TTC549 (cell line): ENCODE data around the gene GLYR1.

ENCODE experiments used
- FAIRE-seq: peaks from 2 replicates; lab custom pipeline; 2012; peaks lifted over from hg19 to GRCh38; lab: Jason Lieb, UNC

GLYR1 gene

GRCh38 chr16:4879049-4879448 is 32.0 kb upstream of the GLYR1 start:
- no peak for FAIRE-seq

GRCh38 chr16:4877380-4877685 is 30.2 kb upstream of the GLYR1 start:
- no peak for FAIRE-seq

GRCh38 chr16:4876646-4877379 is 29.7 kb upstream of the GLYR1 start:
- FAIRE-seq = no peak

GRCh38 chr16:4874666-4875065 is 27.6 kb upstream of the GLYR1 start:
- no peak for FAIRE-seq

DNA sequence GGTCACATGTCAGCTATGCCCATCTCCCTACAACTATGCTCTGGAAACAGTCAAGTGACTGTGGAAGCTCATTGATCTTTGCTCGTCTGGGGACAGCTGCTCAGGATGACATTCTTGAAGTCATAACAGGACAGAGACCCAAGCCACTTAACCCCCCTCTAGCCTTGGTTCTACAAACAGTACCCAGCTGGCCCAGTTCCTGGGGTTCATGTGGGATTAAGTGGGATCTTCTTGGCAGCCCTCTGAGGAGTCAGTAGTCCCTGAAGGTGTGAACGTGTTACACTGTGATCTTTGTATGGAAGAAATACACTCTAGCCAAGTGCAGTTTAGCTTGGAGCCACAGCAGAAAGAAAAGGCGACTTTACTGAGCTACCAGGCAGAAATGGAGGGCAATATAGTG is 26.0 kb upstream of the GLYR1 start:
- FAIRE-seq = no peak

DNA sequence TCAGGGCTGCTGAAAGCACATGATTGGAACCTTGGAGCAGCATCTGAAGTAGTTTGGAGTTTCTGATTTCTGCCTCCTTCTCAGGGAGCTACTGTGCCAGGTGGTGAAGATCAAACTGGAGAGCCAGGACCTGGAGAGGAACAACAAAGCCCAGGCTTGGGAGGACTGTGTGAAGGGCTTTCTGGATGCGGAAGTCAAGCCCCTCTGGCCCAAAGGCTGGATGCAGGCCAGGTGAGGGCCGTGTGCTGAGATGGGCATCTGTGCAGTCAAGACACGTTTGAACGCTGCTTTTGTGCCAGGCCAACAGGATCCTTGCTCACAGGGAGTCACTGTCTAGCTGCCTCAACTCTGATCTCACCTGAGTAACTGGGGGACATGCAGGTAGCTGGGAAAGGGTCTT is 24.0 kb upstream of the GLYR1 start:
- no peak for FAIRE-seq

DNA sequence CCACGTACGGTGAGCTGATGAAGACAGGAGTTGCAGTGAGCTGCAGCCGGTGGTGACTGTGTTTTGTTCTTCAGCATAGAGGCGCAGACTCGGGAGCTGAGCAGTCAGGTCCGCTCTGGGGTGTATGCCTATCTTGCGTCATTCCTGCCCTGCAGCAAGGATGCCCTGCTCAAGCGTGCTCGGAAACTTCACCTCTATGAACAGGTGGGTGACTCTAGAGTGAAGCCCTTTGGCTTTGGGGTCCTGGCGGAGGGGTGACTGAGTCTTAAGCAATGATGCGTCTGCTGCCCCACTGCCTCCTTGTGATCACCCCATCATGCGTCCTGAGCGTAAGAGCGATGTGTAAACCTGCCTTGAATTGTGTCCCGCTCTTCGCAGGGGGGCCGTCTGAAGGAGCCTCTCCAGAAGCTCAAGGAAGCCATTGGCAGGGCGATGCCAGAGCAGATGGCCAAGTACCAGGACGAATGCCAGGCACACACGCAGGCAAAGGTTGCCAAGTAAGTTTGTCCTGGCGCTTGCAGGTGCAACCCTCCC is 23.1 kb upstream of the GLYR1 start:
- FAIRE-seq = no peak

- no peak for FAIRE-seq
Measured at GRCh38 chr16:4869147-4869805, 22.2 kb upstream of the GLYR1 start.

DNA sequence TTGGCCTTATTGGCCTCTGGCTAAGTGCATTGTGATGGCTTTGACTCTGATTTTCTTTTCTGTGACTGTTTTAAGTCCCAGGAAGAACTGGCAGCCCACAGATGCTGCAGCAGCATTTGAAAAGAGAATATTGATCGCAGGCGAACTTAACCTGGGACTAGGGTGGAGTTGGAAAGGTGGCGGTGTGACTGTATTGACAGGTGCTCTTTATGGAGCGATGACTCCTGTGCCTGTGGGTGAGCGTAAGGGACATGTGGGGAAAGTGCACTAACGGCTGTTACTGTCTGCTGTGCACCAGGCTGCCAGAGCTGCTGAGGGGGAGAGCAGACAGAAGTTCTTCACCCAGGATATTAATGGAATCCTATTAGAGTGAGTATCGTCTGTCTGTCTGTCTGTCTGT is 21.4 kb upstream of the GLYR1 start:
- no peak for FAIRE-seq

DNA sequence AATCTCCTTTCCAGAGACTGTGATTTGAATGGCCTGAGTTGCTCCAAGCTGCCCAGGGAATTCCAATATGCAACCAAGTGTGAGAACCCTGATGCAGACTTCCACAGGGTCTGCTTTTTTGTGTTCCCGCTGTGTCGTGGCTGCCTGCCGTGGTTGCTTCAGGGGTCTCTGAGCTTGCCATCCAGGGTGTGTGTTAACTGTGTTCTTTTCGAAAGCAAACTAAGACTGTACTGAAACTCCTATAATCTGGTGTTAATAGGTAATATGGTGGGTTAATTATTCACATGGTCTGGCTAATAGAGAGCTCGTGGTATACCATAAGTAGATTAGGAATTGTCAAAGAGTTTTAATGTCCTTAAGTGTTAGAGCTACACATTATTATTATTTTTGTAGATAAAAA is 20.9 kb upstream of the GLYR1 start:
- no peak for FAIRE-seq

DNA sequence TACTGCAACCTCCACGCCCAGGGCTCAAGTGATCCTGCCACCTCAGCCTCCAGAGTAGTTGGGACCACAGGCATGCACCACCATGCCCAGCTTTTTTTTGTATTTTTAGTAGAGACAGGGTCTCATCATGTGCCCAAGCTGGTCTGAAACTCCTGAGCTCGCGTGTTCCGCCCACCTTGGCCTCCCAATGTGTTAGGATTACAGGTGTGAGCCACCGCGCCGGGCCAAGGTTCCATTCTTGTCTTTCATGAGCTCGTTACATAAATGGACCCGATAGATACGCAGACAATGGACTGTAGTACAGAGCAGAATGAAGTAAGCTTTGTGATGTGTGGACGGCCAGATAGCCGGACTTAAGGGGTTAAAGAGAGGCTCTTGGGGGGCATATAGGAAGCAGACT is 19.5 kb upstream of the GLYR1 start:
- FAIRE-seq = no peak

- FAIRE-seq = no peak
Measured at GRCh38 chr16:4865231-4865860, 18.3 kb upstream of the GLYR1 start.

DNA sequence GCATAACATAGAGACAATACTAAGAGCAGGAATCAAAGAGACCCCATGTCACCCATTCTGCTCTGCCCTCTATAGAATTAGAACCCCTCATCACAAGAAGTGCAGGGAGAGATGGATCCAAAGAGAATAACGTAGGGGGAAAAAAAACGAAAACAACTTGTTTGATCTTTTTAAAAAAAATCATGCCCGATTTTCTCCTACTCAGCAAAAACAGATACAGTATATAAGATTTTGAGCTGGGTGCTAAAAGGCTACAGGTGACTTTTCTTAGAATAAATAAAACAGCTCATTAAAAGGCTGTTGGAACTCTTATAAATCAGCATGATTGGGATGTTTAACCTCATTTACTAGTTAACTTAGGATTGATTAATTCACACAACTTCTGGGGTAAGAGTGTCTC is 17.6 kb upstream of the GLYR1 start:
- FAIRE-seq = no peak

- no peak for FAIRE-seq
Measured at GRCh38 chr16:4862639-4863038, 15.6 kb upstream of the GLYR1 start.

- no peak for FAIRE-seq
Measured at GRCh38 chr16:4860727-4861342, 13.7 kb upstream of the GLYR1 start.

DNA sequence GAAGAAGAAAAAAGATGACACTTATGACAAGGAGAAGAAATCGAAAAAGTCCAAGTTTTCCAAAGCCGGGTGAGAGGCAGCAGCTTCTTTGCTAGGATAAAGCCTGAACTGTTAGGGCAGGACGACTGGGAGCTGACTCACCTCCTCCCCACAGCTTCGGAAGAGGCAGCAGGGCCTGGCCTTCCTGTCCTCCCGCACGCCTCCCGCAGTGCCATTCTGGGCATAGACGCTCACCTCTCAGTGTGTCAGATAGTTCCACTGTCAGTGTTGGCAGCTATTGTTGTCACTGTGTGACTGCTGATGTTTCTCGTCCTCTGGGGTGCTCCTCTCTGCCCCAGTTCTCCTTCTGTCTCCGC is 12.8 kb upstream of the GLYR1 start:
- no peak for FAIRE-seq

GRCh38 chr16:4859190-4859899 is 12.3 kb upstream of the GLYR1 start:
- no peak for FAIRE-seq

- FAIRE-seq = no peak
Measured at GRCh38 chr16:4855804-4856203, 8.7 kb upstream of the GLYR1 start.

DNA sequence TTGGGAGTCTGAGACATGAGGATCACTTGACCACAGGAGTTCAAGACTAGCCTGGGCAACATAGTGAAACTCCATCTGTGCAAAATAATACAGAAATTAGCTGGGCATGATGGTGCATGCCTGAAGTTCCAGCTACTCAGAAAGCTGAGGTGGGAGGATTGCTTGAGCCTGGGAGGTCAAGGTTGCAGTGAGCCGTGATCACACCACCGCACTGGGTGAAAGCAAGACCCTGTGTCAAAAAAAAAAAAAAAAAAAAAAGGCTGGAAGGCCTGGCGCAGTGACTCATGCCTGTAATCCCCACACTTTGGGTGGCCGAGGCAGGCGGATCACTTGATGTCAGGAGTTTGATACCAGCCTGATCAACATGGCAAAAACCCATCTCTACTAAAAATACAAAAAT is 8.3 kb upstream of the GLYR1 start:
- FAIRE-seq = no peak

DNA sequence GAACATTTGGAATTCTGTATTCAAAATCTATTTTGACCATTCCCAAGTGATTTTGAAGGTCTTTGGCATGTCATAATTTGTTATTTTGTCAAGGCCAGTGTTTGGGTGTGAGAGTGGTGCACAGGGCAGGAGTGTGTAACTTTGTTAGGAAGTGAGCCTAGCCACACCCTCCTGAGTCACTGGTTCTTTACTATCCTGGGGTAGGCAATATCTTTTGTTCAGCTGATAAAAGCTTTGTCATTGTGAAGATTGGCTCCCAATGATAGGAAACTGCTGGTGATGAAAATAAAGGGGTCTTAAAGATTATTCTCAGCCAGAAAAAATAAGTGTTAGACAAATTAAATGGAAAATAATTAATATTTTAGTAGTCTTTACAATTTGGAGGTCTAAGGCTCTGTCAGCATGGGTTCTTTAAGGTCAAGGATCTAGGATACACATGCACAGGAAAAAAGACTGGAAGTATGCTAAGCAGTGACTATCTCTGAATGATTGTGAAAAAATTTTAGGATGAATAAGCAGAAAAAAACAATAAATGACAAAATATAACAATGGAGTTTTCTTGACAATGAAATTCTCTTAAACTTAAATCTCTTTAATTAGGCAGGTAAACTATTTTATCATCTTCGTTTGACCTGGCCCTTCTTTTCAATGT is 5.3 kb upstream of the GLYR1 start:
- no peak for FAIRE-seq

DNA sequence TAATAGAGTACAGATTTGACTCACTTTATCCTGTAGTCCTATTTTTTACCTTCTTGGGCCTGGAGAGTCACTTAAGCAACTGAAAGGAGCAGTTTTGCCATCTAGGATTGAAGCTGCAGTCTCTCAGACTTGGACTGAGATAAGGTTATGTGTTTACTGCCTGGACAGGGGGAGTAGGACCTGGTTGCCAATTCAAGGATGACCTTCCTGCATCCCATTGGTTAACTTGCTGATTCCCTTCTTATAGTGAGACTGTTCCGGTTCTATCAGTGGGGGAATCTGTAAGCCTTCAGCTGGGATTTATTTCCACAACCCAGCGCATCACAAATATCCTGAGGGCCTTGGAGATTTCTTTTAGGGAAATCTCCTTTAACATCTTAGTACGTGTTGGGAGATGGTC is 3.1 kb upstream of the GLYR1 start:
- FAIRE-seq = no peak
